Left ventricle myocardium inferior (tissue), 1 donor: Measurements from ENCODE around the gene JAKMIP1. TPM values are rescaled to one million over a fixed set of nuclear protein-coding genes. Genes with fewer than 3 reads are reported as not detected.

Source experiments
- DNase-seq: peaks from one replicate; pipeline ENCODE4 v3.0.0-alpha.2; 2020
- H3K27ac ChIP-seq: fragments of 200-600 bp; replicated peaks from 2 replicates; pipeline ENCODE4 v1.8.0; 2021
- H3K27me3 ChIP-seq: fragments of 200-600 bp; 2 replicates; pipeline ENCODE4 v1.8.0; 2021; ENCODE audit warnings: low read depth
- H3K36me3 ChIP-seq: fragments of 200-600 bp; 2 replicates; pipeline ENCODE4 v1.8.0; 2021
- H3K4me1 ChIP-seq: fragments of 200-600 bp; 2 replicates; pipeline ENCODE4 v1.8.0; 2021
- H3K4me3 ChIP-seq: fragments of 200-600 bp; 2 replicates; pipeline ENCODE4 v1.8.0; 2021; ENCODE audit warnings: mild to moderate bottlenecking, moderate library complexity
- H3K9me3 ChIP-seq: fragments of 200-600 bp; replicated peaks from 2 replicates; pipeline ENCODE4 v1.8.0; 2021
- intact Hi-C: fragments of 100-400 bp; cut with micrococcal nuclease; formaldehyde crosslinking; loops from one replicate; pipeline ENCODE4 v1.11.0; 2022
- total RNA-seq: library from RNA; stranded (reverse); fragmentation: NEBNext Ultra II Directional; extraction: Animal tissue kit (Norgen Biotek cat#: 25700); gene quantifications from one replicate; pipeline ENCODE4 v1.2.1, GENCODE V29; 2021
- TF ChIP-seq, protein P1 (sequence below): fragments of 200-600 bp; IDR thresholded peaks from 2 replicates; pipeline ENCODE4 v1.8.0; 2021; ENCODE audit warnings: antibody characterized with exemption, mild to moderate bottlenecking, borderline replicate concordance
- donor health status: DM: no; HTN: yes; CAD: no; lungs with severe emphysema.

JAKMIP1 gene
- total RNA-seq, 1 donor from 2014 or later, result not detected

DNA sequence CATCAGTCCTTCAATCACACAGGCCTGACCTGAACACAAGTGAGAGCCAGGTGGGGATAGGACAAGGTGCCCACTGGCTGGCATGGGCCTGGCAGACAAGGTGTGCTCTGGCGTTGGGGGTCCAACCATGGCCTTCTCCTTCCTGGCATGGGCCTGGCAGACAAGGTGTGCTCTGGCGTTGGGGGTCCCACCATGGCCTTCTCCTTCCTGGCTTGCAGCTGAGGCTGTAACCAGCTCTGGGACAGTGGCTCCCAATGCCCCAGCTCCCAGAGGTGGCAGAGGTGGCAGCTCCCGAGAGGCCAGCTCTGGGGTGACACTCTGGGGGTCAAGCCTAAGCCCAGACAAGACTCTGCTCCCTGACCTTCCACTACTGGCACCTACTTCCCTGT, 62.6 kb downstream of the JAKMIP1 start:
- intact Hi-C loops, result no loop called here
- DNase-seq, result no peak
- Histone ChIP-seq H3K4me1 (no peaks in the 10 kb centered on the region), H3K27ac (no peak overlapping the region), H3K9me3 (no peaks in the 10 kb centered on the region), H3K27me3 (peaks cover 62% of the 10 kb centered on the region), H3K4me3 (no peak overlapping the region), H3K36me3 (no peaks in the 10 kb centered on the region)
- TF ChIP-seq, protein P1, sequence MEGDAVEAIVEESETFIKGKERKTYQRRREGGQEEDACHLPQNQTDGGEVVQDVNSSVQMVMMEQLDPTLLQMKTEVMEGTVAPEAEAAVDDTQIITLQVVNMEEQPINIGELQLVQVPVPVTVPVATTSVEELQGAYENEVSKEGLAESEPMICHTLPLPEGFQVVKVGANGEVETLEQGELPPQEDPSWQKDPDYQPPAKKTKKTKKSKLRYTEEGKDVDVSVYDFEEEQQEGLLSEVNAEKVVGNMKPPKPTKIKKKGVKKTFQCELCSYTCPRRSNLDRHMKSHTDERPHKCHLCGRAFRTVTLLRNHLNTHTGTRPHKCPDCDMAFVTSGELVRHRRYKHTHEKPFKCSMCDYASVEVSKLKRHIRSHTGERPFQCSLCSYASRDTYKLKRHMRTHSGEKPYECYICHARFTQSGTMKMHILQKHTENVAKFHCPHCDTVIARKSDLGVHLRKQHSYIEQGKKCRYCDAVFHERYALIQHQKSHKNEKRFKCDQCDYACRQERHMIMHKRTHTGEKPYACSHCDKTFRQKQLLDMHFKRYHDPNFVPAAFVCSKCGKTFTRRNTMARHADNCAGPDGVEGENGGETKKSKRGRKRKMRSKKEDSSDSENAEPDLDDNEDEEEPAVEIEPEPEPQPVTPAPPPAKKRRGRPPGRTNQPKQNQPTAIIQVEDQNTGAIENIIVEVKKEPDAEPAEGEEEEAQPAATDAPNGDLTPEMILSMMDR, result no peak

DNA sequence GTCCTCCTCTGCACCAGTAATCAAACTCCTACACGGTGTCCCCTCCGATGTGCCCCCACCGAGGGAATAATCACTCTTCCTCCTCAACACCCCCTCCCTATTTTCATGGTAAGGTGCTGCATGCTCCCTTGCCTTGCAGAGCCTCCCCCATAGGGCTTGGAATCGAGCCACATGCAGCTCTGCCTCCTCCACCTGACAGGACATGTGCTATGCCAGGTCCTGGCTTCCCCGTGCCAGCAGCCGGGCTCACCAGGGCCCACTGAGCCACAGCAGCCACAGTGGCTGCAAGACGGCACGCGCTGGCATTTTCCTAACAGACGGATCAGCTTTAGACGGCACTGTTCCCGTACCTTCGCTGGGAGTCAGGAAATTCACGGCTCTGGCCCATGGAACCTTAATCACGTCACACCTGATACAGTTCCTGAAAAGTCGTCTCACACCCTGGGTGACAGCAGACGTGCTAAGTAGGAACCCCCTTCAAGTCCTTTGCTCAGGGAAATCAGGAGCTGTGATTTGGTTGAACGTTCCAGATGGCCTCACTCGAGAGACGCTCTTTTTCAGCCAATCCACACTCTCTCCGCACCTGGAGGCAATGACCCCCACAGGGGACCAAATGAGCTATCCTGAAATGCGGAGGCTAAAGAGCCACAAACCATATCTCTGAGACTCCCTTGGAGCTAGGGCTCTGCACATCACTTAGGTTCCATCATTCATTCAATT, 63.2 kb downstream of the JAKMIP1 start:
- H3K27me3 ChIP-seq, result peaks cover 62% of the 10 kb centered on the region
- H3K4me1 ChIP-seq, result no peaks in the 10 kb centered on the region
- H3K36me3 ChIP-seq, result no peaks in the 10 kb centered on the region
- no peak overlapping the region for H3K4me3 ChIP-seq
- intact Hi-C loops, result no loop called here
- H3K27ac ChIP-seq, result no peak overlapping the region
- no peaks in the 10 kb centered on the region for H3K9me3 ChIP-seq
- TF ChIP-seq, protein P1, result no peak
- no peak for DNase-seq

DNA sequence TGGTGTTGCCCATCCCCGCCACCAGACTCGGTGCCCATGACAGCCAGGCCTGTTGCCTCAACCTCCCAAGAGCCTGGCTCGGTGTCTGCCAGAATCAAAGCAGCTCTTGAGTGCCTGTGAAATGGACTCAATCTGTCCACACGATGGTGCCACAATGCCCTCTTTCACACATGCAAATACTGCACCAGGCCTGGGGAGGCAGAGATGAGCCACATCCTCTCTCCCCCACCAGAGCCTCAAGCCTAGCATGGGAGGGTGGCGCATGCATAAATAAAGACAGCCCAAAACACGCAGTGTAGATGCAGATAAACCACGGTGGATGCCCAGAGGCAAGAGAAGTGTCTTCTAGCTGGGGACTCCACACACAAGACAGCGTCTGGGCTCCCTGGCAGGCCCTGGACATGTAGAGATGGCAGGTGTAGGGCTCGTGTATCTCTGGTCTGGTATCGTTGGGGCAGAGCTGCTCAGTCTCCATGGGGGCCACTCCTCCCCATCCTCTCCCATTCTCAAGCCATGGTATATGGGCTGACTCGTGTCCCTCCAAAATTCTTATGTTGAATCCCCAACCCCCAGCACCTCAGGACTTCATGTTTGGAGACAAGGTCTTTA, 65.6 kb downstream of the JAKMIP1 start:
- TF ChIP-seq, protein P1, result no peak
- intact Hi-C loops, result no loop called here
- Histone ChIP-seq H3K36me3 (no peaks in the 10 kb centered on the region), H3K9me3 (no peaks in the 10 kb centered on the region), H3K4me1 (no peaks in the 10 kb centered on the region), H3K27ac (no peak overlapping the region), H3K4me3 (no peak overlapping the region), H3K27me3 (peaks cover 62% of the 10 kb centered on the region)
- DNase-seq, result no peak

DNA sequence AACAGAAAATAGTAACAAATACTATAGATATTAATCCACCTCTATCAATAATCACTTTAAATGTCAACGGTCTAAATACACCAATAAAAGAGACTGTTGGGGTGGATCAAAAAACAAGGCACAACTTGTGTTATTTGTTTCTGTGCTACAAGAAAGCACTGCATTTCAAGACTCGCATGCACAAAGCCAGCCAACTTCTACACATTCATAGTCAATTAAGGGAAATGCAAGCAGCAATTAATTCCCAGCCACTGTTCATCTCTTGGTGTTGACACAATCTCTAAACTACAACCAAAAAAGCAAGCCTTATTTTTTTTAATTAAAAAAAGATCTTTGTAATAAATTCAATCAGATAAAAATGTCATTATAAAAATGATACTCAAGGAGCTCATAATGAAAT, 67.6 kb downstream of the JAKMIP1 start:
- intact Hi-C loops, result no loop called here
- peaks cover 71% of the 10 kb centered on the region for H3K27me3 ChIP-seq
- H3K4me3 ChIP-seq, result no peak overlapping the region
- TF ChIP-seq, protein P1, result no peak
- no peaks in the 10 kb centered on the region for H3K4me1 ChIP-seq
- DNase-seq, result no peak
- no peak overlapping the region for H3K27ac ChIP-seq
- H3K36me3 ChIP-seq, result no peaks in the 10 kb centered on the region
- H3K9me3 ChIP-seq, result no peaks in the 10 kb centered on the region

DNA sequence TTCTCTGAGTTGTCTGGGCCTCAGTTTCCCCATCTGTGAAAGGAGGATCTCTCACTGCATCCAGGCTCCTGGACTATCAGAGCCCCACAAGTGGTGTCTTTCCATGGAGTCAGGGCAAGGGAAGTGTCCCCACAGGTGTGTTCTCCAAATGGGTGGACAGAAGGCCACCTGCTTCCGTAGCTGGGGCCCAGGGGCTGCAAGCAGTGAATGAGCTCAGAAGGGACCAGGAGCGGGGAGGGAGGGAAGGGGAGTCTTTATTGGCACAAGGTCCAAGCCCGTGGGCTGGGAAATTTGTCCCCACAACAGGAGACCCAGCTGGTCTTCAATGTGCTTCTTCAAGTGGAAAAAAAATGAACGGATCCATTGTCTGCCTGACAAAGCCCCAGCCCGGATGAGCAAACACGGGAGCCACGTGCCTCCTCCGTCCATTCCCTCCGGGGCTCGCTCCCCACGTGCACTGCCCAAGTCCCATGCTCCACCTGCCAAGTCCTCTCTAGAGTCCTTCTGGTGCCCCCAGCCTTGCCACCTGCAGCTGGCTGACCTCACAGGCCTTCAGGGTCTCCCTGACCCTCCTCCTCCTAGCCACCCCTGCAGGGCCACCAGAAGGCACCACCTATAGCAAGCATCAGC, 72.0 kb downstream of the JAKMIP1 start:
- no peak overlapping the region for H3K27ac ChIP-seq
- H3K9me3 ChIP-seq, result no peaks in the 10 kb centered on the region
- no peak overlapping the region for H3K4me3 ChIP-seq
- no peaks in the 10 kb centered on the region for H3K36me3 ChIP-seq
- H3K4me1 ChIP-seq, result no peaks in the 10 kb centered on the region
- H3K27me3 ChIP-seq, result peaks cover 56% of the 10 kb centered on the region
- DNase-seq, result no peak
- TF ChIP-seq, protein P1, result no peak
- intact Hi-C loops, result no loop called here
